GM15510 (cell line): ENCODE measurements around the gene CIAO2A.

Source experiments
- POLR2A ChIP-seq: IDR thresholded peaks from 3 replicates; pipeline ENCODE4 v1.6.1; 2011; ENCODE audit warnings: borderline replicate concordance; ENCODE audit not compliant: insufficient read length; ENCODE audit errors: extremely low read depth

CIAO2A gene

DNA sequence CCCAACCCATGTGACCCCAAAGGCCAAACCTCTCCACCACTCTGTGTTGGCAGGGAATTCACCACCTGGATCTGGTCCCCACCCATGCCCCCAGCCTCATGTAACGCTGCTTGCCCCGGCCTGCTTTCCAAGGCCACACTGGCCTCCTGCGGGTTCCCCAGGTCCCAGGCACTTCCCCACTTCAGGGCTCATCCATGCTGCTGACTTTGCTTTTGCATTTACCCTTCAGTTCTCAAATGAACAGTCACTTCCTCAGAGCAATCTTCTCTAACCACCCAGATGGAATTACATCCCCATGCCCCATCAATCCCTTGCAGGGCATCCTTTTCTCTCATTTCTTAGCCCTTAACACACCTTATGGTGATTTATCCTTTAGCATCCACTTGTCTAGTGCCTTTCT is 56.5 kb downstream of the CIAO2A start:
- TF ChIP-seq POLR2A: no peak

GRCh38 chr15:64035525-64035924 is 58.1 kb downstream of the CIAO2A start:
- no peak for TF ChIP-seq POLR2A

DNA sequence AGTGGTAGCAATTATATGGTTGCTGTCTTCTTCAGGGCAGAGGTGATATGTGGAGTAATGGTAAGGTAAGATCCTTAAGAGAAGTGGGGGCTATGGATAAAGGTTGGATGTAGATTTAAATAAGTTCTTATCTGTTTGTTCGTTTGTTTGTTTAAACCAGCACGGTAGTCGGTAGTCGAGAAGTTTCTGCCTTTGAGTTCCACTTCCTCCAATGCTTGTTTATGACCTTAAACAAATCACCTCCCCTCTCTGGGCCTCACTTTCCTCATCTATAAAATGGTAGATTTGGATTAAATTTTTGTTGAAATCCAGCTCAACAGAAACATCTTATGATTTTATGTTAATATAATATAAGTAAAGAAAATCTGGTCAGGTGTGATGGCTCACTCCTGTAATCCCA is 59.1 kb downstream of the CIAO2A start:
- no peak for TF ChIP-seq POLR2A

GRCh38 chr15:64032329-64032728 is 61.3 kb downstream of the CIAO2A start:
- TF ChIP-seq POLR2A: no peak

DNA sequence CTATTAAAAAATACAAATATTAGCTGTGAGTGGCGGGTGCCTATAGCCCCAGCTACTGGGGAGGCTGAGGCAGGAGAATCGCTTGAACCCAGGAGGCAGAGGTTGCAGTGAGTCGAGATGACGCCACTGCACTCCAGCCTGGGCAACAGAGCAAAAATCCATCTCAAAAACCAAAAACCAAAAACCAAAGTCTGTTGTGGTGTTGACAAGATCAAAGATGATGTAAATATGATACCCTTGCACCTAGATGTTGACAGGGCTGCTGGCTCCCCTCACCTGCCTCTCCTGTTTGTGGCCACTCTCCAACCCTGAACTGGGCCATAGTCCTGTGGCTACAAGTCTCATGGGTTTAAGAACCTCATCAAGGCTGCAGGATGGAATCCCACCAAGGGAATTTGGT is 63.5 kb downstream of the CIAO2A start:
- no peak for TF ChIP-seq POLR2A

DNA sequence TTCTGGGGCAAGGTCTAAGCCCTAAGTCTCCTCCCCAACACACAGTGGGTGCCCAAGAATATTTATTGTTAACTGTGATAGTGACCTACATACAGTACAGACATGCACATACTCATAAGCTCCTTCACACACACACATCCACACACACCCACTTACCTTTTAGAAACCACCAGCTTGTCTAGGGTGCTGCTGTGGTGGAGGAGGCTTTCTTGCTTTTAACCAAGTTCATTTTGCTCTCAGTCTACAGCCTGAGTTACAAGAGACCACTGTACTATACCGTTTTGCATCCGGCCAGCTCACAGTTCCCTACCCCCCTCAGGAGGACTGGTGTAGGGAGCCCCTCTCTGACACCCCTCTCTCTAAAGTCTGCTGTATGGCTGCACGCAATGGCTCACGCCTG is 64.0 kb downstream of the CIAO2A start:
- no peak for TF ChIP-seq POLR2A

GRCh38 chr15:64029110-64029509 is 64.5 kb downstream of the CIAO2A start:
- no peak for TF ChIP-seq POLR2A

GRCh38 chr15:64026591-64026990 is 67.0 kb downstream of the CIAO2A start:
- TF ChIP-seq POLR2A: no peak

DNA sequence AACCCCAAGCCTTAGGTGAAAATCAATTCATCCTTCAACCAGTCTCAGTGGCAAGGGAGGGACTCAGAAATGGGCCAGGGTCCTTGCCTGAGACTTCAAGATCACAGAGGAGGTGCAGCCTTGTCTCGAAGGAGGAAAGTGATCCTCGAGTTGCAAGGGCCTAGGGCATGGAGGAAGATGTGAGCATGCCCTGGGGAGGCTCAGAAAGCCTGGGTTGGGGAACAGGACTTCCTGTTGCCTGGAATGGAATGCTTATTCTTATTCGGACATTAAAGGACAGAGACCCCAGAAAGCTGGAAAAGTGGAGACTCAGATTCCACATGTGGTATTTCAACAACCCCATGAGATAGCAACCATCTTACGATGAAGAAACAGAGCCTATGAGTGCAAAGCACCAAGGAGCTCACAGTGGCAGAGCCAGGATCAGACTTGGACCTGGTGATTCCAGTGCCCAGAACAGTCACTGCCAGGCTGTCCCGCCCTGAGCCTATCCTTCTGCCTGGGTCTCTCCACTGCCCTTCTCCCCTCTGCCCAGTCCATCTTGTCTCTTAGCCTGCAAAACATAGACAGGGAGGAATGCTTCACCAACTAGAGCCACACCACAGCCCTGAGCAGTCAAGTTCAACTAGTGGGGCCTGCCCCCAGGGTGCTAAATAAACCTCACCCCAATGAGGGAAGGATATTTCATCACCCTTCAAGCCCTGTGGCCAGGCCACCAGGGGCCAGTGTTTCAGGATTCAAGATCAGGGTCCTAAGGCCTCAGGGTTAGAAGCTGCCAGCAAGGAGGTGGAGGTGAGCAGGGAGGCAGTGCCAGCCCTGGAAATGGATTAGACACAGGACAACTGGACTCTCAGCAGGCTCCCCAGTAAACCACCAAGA is 69.2 kb downstream of the CIAO2A start:
- no peak for TF ChIP-seq POLR2A

GRCh38 chr15:64023220-64023619 is 70.4 kb downstream of the CIAO2A start:
- TF ChIP-seq POLR2A: no peak

DNA sequence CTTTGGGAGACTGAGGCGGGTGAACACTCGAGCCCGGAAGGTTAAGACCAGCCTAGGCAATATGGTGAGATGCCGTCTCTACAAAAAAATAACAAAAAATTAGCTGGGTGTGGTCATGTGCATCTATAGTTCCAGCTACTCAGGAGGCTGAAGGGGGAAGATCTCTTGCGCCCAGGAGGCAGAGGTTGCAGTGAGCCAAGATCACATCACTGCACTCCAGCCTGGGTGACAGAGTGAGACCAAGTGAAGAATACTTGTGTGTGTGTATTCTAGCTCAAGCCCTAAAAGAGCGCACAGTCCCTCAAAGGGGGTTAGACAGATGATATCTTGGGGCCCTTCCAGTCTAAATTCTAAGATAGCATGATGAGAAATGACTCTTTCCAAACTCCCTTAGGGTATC is 71.1 kb downstream of the CIAO2A start:
- no peak for TF ChIP-seq POLR2A
